HEK293T (cell line): ENCODE results near the gene SP8.

Source experiments
- ARNT ChIP-seq: fragments of 450-650 bp; IDR thresholded peaks from 2 replicates; pipeline ENCODE4 v1.6.1; 2017; ENCODE audit warnings: mild to moderate bottlenecking
- BHLHE40 ChIP-seq: fragments of 450-650 bp; IDR thresholded peaks from 2 replicates; pipeline ENCODE4 v1.6.1; 2016; ENCODE audit warnings: mild to moderate bottlenecking, moderate library complexity, borderline replicate concordance
- CTBP1 ChIP-seq: fragments of 450-650 bp; IDR thresholded peaks from 2 replicates; pipeline ENCODE4 v1.6.1; 2016; ENCODE audit warnings: borderline replicate concordance
- ELF4 ChIP-seq: fragments of 450-650 bp; IDR thresholded peaks from 2 replicates; pipeline ENCODE4 v1.6.1; 2017; ENCODE audit warnings: antibody characterized with exemption
- FOXA1 ChIP-seq: fragments of 450-650 bp; IDR thresholded peaks from 2 replicates; pipeline ENCODE4 v1.6.1; 2016; ENCODE audit warnings: mild to moderate bottlenecking
- FOXK2 ChIP-seq: fragments of 450-650 bp; IDR thresholded peaks from 2 replicates; pipeline ENCODE4 v1.6.1; 2016; ENCODE audit warnings: mild to moderate bottlenecking
- FOXM1 ChIP-seq: fragments of 450-650 bp; IDR thresholded peaks from 2 replicates; pipeline ENCODE4 v1.6.1; 2017; ENCODE audit warnings: mild to moderate bottlenecking, borderline replicate concordance
- HDGF ChIP-seq: fragments of 450-650 bp; IDR thresholded peaks from 2 replicates; pipeline ENCODE4 v1.6.1; 2017; ENCODE audit warnings: antibody characterized with exemption, borderline replicate concordance
- LEF1 ChIP-seq: fragments of 450-650 bp; IDR thresholded peaks from 2 replicates; pipeline ENCODE4 v1.6.1; 2017; ENCODE audit warnings: mild to moderate bottlenecking, borderline replicate concordance
- PKNOX1 ChIP-seq: fragments of 450-650 bp; IDR thresholded peaks from 2 replicates; pipeline ENCODE4 v1.6.1; 2016
- SP1 ChIP-seq: fragments of 450-650 bp; IDR thresholded peaks from 2 replicates; pipeline ENCODE4 v1.6.1; 2017
- SUZ12 ChIP-seq: fragments of 450-650 bp; IDR thresholded peaks from 2 replicates; pipeline ENCODE4 v1.6.1; 2016; ENCODE audit warnings: mild to moderate bottlenecking
- TARDBP ChIP-seq: fragments of 450-650 bp; IDR thresholded peaks from 2 replicates; pipeline ENCODE4 v1.6.1; 2016

DNA sequence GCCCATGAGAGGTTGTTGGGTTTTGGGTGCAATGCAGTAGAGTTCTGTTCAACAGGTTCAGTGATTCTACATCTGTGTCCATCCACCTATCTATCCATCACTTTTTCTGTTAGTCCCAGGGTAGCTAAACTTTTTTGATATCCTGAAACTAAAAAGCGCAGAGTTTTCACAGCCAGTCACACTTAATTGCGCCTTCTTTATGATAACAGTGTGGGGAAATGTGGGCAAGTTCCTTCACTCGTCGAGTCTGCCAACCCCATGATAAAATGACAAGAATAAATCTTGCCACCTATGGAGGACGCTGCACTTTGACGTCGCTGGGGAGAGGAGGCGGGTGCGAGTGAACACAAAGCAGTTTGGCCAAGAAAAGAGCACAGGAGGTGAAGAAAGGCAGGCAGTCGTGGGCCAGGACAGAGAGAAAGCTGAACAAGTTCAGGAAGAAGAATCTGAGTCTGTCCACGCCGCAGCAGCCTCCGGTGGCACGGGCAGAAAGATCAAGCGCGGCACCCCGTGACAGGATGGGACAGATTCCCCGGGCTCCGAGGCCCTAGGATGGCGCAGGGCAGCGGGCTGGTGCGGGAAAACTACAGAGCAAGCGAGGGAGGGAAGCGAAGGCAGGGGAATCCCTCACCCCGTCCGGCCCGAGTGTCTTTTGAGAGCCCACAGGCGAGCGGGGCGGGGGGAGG lies 9.2 kb downstream of the SP8 start:
- no peak for TF ChIP-seq ARNT
- TF ChIP-seq BHLHE40 = no peak
- no peak for TF ChIP-seq LEF1
- no peak for TF ChIP-seq SUZ12
- TF ChIP-seq FOXM1 = no peak
- no peak for TF ChIP-seq ELF4
- TF ChIP-seq SP1 = no peak
- no peak for TF ChIP-seq TARDBP
- TF ChIP-seq FOXA1 = no peak
- TF ChIP-seq CTBP1 = no peak
- no peak for TF ChIP-seq FOXK2
- no peak for TF ChIP-seq HDGF
- no peak for TF ChIP-seq PKNOX1
